GM20431 (cell line): ENCODE data around the gene LYSMD2.
"Not testable (repeated sequence)": the region's sequence is repeated elsewhere in the genome, so short reads cannot be mapped to it uniquely, and the experiment has no call there.

Experiments used
- in situ Hi-C: fragments of 300-500 bp; cut with MseI, MboI; formaldehyde crosslinking; loops from one replicate; pipeline ENCODE4 v1.15.0; 2020; ENCODE audit warnings: low sequenced_read_pairs; ENCODE audit not compliant: unreplicated experiment

Gene LYSMD2, protein sequence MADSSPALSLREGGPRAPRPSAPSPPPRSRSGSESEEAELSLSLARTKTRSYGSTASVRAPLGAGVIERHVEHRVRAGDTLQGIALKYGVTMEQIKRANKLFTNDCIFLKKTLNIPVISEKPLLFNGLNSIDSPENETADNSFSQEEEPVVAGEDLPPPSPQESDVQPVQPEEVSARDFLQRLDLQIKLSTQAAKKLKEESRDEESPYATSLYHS

DNA sequence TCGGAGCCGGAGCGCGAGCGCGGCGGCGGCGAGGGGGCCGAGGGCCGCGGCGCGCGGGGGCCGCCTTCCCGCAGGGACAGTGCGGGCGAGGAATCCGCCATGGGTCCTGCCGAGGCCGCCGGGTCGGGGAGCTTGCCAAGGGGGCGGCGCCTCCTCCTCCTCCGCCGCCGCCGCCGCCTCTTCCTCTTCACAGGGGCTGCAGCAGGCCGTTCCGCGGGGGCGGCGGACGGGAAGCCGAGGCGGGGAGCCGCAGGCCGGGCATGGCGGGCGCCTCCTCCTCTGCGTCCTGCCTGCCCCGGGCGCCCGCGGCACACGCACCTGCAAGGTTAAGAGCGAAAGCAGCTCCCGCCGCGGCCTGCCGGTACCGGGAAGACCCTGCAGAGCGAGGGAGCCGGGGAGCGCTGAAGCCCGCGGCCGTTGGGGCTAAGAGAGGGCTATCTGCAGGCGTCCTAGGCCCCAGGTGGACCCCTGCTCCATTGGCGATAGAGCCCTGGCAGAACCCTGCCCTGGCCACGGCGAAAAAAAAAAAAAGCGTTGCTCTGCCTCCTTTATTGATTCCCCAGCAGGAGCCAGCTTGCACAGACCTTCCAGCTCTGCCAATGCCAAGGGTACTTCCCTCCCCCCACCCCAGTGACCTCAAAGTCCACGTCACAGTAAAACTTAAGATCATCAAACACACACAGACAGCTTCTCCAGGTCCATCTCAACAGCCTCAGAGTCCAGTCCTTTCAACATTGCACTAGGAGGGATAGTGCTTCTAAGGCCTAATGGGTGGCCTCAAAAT lies at the start of gene LYSMD2:
Gene LYSMD2, minus strand, starts transcription at position 134 of the 784 bp plus-strand sequence. Its CDS starts 33 bp downstream, at position 101.
- in situ Hi-C loops: no loop called here

DNA sequence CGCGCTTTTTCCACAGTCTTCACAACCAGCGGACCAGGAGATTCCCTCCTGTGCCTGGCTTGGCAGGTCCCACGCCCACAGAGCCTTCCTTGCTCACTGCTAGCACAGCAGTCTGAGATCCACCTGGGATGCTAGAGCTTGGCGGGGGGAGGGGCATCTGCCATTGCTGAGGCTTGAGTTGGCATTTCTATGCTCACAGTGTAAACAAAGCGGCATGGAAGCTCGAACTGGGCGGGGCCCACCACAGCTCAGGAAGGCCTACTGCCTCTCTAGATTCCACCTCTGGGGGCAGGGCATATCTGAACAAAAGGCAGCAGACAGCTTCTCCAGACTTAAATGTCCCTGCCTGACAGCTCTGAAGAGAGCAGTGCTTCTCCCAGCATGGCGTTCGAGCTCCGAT lies 49.7 kb upstream of the LYSMD2 start:
- in situ Hi-C loops: not testable (repeated sequence)

DNA sequence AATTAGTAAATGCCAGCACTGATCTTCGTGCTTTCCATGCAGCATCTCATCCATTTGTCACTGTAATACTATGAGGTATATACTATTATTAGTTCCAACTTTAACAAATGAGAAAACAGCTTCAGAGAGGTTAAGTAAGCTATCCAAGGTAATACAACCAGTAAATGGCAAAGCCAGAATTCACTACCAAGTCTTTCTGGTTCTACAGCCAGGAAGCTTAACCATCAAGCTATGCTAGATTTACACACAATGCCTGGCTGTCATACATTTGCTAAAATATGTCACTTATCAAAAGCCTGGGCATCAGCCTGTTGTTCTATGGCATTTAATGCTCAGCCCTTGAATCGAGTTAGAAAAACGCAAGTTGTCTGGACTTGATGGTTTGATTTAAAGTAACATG lies 46.5 kb upstream of the LYSMD2 start:
- in situ Hi-C loops: no loop called here

DNA sequence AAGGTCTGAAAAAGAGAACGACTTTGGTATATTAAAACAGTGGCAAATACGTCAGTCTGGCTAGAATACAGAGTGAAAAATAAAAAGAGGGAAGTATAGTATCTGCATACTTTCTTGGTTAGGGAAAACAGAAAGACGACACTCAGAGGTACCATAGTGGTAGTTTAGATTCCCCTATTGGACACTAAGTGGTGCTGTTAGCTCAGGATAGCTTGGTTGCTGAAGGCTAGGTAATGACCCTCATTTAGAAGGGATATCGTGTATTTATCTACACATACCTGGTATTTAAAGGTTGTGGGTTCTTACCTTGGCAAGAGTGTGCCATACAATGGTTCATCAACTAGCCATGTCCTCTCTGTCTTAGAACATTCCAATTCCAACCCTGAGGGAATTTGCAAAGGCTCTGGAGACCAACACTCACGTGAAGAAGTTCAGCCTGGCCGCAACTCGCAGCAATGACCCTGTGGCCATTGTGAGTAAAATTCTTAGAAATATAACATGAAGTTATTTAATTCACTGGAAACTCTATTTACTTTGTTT lies 45.0 kb upstream of the LYSMD2 start:
- in situ Hi-C loops: no loop called here

DNA sequence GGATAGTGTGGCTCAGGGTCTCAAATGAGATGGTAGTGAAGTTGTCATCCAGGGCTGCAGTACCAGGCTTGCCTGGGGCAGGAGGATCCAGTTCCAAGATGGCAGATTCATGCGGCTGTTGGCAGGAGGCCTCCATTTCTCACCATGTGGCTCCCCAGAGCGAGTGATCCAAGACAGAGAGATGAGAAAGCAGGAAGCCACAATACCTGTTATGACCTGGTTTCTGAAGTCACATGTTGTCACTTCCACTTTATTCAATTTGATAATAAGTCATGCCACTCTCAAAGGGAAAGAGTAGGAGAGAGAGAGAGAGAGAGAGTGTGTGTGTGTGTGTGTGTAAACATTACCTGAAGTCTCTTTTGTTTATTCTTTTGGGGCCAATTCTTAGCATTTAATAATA lies 44.1 kb upstream of the LYSMD2 start:
- in situ Hi-C loops: no loop called here

DNA sequence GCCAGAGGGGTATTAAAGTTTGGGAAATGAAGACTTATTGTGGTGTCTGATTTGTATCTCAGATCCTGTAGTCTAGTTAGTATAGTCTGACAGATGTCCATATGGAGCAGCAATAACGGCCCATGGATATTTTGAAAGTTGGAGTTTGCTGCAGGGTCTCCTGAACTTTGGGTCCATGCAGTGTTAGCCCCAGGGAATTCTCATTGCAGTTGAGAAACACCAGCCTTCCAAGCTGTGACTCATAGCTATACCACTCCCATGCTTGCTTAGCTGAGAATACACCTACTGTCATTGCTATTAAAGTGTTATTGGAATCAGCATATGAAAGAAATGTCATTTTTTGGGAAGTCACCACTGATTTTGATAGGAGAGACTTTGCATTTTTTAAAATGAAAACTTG lies 43.2 kb upstream of the LYSMD2 start:
- in situ Hi-C loops: no loop called here

DNA sequence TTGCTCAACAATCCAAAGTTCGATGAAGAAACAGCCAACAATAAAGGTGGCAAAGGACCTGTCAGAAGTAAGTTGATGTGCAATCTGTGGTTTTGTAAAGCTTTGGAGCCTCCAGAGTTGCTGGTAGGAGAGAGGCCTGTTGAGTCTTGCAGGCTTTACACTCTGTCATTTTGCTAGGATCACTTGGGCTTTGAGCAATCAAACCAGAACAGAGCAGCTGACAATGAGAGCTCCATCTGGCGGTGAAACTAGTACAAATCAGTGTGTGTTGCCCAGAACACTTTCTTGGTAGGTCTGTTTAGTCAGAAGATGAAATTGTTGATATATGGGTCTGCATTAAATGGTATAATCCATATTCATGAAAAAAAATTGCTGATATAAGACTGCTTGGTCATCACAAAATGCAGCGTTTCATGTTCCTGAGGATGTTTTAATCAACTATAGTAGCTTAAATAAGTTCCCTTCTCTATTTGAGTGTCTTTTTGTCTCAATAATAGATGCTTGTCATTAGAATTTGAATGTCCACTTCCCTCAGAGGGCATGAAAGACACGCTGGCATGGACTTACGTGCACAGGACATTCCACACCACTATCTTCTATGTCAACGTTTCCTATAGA lies 39.6 kb upstream of the LYSMD2 start:
- in situ Hi-C loops: loop anchor here (10.0 kb wide), 1 partner anchor 122 kb away; no protein-coding TSS in a partner anchor

DNA sequence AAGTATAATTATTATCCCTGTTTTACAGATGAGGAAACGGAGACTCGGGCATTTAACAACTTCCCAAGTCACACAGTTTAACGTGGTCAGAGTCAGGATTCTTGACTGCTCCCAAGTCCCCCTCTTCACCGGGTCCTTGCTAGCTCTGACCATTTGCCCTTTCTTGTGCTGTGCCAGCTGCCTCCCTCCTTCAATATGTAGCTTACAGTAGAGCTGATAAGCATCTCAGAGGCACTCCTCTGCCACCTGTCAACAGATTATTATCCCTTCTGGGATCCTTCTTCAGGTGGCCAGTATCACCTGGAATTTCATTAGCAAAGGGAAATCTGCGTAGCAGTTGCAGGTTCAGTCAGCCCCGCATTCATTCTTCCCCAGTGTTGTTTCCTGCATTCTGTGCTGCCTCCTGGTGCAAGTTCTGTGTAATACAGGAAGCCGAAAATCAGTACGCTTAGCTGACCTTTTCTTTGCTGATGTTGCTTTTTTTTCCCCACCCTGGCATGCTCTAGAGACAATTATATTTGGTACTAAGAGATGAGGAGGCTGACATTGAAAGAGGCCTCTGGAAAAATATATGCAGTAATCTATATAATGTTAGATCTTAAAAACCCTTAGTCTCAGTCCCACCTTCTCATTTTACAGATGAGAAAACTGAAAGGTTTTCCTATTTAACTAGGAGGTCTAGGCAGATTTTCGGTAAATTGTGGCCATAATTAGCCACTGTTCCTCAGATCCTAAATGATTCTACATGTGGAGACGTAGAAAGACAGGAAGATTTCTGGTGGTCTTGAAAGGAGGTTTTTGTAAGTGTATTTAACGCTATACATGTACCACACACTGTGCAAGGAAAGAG lies 38.7 kb upstream of the LYSMD2 start:
- in situ Hi-C loops: loop anchor here (10.0 kb wide), 1 partner anchor 121 kb away; no protein-coding TSS in a partner anchor

DNA sequence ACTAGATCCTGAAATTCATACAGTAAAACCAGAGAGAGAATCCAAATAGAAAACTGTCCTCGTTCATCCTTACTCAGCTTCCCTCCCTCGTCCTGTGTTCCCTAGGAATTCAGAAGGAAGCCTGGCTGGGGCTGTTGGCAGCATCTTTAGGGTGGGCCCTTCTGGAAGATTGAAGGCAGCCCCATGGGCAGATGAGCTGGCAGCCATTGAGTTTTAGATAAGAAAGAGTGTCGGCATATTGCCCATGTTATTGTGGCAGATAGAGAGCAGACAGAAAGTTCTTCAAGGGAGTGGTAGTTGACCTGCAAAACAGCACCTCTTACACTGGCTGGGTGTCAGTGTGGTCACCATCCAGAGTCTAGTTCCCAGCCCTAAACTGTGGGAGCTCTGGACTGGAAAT lies 37.5 kb upstream of the LYSMD2 start:
- in situ Hi-C loops: loop anchor here (10.0 kb wide), 1 partner anchor 120 kb away; no protein-coding TSS in a partner anchor

DNA sequence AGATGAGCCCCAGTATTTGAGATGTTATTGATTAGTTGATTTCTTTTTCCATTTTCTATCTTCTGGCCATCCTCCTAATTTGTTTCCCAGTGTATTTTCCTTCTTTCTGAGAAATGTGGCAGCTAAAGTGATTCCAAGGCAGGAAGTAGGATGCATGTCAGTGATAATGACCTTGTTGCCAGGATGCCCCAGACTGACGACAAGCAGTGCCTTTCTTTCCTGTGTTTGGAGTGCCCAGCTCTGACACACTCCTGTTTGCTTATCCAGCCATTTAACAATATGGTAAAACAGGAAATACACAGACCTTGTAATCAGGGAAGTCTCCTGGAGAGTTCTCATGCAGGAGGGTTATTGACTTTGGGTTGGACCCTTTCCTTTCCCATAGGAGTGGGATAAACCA lies 34.3 kb upstream of the LYSMD2 start:
- in situ Hi-C loops: loop anchor here (10.0 kb wide), 1 partner anchor 117 kb away; no protein-coding TSS in a partner anchor

DNA sequence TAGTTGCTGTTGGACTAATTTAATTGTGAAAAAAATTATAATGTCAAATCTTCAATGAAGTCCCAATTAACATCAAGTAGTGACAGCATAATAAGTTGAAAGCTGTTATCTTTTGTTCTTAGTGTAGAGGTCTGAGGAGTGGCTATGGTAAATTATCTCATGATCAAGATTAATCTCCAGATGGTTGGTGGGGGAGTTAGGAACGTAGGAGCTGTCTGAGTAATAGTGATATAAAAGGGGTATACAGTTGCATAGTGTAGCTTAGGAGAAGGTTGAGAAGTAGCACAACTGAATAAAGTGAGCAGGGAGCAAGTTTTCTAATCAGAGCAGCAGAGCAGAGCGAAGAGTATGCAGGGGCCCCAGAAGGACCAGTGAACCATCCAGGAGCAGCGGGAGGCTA lies 33.4 kb upstream of the LYSMD2 start:
- in situ Hi-C loops: loop anchor here (10.0 kb wide), 1 partner anchor 116 kb away; no protein-coding TSS in a partner anchor

DNA sequence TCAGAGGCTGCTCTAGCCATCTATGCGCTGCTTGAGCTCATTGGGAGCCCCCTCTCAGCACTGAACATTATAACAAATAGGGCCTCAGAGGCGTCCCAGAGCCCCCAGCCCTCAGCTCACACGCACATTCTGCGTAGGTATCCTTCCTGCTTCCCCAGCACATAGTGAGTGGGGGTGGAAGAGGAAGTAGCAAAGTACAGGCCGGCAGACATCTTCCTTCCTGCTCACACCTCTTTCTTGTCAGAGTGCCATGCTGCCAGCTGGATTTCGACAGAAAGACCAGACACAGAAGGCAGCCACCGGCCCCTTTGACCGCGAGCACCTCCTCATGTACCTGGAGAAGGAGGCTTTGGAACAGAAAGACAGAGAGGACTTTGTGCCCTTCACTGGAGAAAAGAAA lies 30.6 kb upstream of the LYSMD2 start:
- in situ Hi-C loops: no loop called here

DNA sequence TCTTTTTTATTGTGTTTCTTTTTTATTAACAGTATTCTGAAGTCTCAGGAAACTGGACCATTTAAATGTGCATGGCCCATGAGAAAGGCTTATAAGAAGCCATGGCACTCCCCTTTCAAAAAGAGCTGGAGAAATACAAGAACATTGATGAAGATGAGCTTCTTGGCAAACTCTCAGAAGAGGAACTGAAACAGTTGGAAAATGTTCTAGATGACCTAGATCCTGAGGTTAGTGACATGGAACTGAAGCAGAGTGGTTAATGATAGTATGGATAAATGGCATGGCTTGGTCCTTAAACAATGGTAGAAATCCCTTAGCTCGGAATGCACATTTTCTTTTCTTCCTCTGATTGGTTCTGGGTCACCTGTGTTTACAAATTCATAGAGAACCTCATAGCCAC lies 28.9 kb upstream of the LYSMD2 start:
- in situ Hi-C loops: no loop called here

DNA sequence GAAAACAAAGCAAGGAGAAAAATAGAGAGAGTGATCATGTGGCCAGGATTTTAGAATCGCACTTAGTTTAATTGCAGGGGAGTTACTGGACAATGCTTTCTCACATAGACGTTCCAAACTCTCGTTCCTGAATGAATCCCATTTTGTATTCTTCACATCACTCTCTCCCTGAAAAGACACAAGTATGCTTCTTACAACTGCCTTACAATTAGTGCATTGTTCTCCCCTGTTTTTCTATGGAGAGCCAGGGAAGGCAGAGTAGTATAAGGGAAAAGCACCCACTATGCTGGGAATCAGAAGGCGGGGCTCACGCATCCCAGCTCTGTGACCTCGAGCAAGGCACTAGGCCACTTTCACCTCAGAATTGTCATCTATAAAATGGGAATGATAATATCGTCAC lies 28.3 kb upstream of the LYSMD2 start:
- in situ Hi-C loops: no loop called here

DNA sequence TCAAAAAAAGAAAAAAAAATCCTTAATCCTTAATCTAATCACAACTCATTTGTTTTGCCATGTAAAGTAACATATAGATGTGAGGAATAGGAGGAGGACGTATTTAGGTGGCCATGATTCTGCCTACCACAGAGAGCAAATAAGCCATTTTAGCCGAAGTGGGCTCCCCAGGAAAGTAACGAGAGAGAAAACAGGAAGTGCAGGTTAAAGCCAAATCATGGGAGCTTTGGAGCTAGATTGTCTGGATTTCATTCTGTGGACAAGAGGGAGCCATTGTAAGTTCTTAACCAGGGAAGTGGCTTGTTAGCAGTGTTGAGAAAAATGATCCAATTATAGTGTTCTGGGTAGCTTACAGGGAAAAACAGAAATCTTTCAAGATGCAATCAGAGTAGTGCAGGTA lies 23.4 kb upstream of the LYSMD2 start:
- in situ Hi-C loops: no loop called here

DNA sequence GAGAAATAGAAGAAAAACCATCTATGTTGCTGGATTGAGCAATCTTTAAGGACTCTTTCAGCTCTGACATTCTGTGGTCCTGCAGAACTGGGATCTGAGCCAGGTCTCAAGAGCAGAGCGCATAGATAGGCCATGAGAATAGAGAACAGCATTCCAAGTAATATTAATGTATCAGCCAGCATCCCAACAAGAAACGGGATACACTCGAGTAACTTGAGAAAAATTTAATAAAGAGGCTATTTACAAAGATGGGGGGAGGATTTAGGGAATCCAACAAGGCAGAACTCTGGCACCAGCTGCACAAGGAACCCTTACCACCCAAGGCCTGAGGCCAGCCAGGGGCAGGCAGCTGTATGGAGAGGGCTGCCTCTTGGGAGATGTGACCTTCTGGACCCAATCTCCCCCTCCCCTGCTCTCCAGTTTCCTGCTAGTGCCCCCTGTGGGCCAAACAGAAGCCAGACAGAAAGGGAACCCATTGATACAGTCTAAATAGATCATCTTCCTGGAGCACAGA lies 22.2 kb upstream of the LYSMD2 start:
- in situ Hi-C loops: no loop called here

DNA sequence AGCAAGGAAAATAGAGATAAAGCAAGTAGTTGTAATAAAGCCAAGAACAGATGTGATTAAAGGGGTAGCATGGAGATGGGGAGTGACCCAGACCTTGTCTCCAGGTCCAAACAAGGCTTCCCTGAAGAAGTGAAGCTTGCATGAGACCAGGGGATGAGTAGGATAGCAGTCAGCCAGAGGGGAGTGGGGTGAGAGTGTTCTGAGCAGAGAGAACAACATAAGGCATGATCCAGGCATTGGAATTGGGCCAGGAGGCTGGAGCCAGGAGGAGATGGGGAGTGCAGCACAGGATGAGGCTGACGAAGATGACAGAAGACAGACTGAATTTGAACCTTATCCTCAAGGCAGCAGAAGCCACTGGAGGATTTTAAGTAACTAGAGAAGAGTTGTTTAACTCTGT lies 21.2 kb upstream of the LYSMD2 start:
- in situ Hi-C loops: no loop called here

DNA sequence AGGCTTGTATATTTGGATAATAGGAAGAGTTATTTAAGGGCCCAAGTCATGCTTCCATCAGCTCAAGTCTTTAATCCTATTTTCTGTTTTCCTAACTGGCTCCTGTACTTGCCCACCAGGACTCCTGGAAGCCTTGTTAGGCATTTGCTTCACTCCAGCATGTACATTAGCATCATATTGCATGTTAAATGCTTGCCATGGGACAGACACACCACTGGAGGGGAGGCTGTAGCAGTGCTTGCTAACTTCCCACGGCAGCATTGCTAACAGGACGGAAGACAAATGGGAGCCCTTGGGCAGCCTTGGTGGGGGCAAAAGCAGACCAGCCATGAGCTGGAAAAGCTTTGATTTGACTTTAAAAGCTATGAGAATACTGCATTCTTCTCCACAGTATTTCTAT lies 20.0 kb upstream of the LYSMD2 start:
- in situ Hi-C loops: no loop called here

DNA sequence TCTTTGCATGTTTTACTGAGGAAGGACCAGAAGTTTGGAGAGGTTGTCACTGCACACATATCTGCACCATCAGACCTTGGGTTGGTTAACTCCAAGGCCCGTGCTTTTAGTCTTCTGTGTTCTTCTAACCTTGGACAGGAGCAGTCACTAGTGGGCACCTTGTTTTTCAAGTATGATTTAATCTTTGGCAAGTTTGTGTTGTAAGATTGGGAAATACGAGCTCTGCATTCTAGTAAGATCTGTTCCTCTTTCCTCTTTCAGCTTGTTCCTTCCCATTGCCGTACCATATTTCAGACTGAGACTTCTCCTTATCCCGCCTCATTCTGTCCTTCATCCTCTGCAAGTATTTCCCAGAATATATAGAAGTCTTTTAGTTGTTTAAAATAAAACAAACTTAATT lies 19.0 kb upstream of the LYSMD2 start:
- in situ Hi-C loops: no loop called here

DNA sequence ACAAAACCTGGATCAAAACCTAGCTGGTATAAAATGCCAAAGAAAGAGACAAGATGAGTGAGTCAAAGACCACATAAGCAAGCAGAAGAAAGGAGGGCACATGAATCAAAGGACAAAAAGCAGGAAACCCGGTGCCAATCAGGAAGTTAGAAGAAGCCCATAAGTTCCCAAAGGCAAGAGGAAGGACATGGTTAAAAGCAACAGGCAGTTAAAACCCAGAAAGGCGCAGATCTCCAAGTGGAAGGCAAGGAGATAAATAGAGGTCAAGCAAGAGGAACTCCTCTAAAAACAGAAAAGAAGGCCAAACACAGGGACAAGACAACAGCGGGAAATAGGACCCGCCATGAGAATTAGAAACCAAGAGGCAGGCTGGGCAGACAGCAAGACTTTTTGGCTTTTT lies 18.3 kb upstream of the LYSMD2 start:
- in situ Hi-C loops: no loop called here
